Transverse colon (tissue), 4 donors: Measurements from ENCODE around the gene B3GALT5. TPM values are rescaled to one million over a fixed set of nuclear protein-coding genes. Genes with fewer than 3 reads are reported as not detected.
A peak's percentile ranks its signal among the peaks of the same experiment; 100 is the strongest.

ENCODE experiments used
- DNase-seq: peaks from one replicate; pipeline ENCODE4 v3.0.0-alpha.2; 2019
- H3K27ac ChIP-seq, 4 donors: fragments of 200-600 bp; sonication (generic); 2 replicates each; pipeline ENCODE4 v1.5.1; 2016 to 2018; ENCODE audit warnings: inconsistent platforms in 4 of 4
- H3K27me3 ChIP-seq: fragments of 200-600 bp; sonication (generic); 2 replicates; pipeline ENCODE4 v1.5.1; 2017; ENCODE audit warnings: inconsistent platforms
- H3K36me3 ChIP-seq, 4 donors: fragments of 200-600 bp; sonication (generic); 2 replicates each; pipeline ENCODE4 v1.5.1; 2017 to 2019; ENCODE audit warnings: inconsistent platforms in 4 of 4
- H3K4me1 ChIP-seq, 4 donors: fragments of 200-600 bp; sonication (generic); 2 replicates each; pipeline ENCODE4 v1.5.1; 2017 to 2020; ENCODE audit warnings: inconsistent platforms in 4 of 4
- H3K4me3 ChIP-seq, 4 donors: fragments of 200-600 bp; sonication (generic); 1 replicate in 1 of 4; 2 replicates in 3 of 4; pipeline versions ENCODE4 v1.5.1 to v1.6.1; 2017 to 2019; ENCODE audit warnings: inconsistent platforms in 4 of 4
- H3K9me3 ChIP-seq, 2 donors: fragments of 200-600 bp; sonication (generic); 2 replicates each; pipeline ENCODE4 v1.5.1; 2017 to 2019; ENCODE audit warnings: inconsistent platforms in 2 of 2
- EP300 ChIP-seq: sonication (generic); formaldehyde crosslinking; IDR thresholded peaks from one replicate; pipeline ENCODE4 v1.6.1; 2017; ENCODE audit warnings: antibody characterized with exemption, low read depth
- POLR2A ChIP-seq: fragments of 450-650 bp; IDR thresholded peaks from one replicate; pipeline ENCODE4 v1.6.1; 2016; ENCODE audit warnings: antibody characterized with exemption, mild to moderate bottlenecking, moderate library complexity
- POLR2AphosphoS5 ChIP-seq, 3 donors: sonication (generic); formaldehyde crosslinking; IDR thresholded peaks; one replicate each; pipeline ENCODE4 v1.6.1; 2016; ENCODE audit warnings: antibody characterized with exemption in 3 of 3
- WGBS, 2 donors: methylation state at CpG; one replicate each; pipeline ENCODE4 v1.1.5; 2018; ENCODE audit warnings: low coverage in 1 of 2; 5-methylcytosine and 5-hydroxymethylcytosine counted together
- in situ Hi-C, 4 donors: fragments of 200-750 bp; cut with MboI; loops; one replicate each; pipeline versions ENCODE4 v1.15.0 to v1.15.1; 2017; ENCODE audit warnings: low sequenced_read_pairs in 3 of 4, low pct_ligation_motif_present in 1 of 4, low pct_unique_long_range_greater_than_20kb in 1 of 4
- intact Hi-C: fragments of 100-400 bp; cut with DNase I; formaldehyde crosslinking; loops from one replicate; pipeline ENCODE4 v1.15.1; 2023; ENCODE audit warnings: low total_unique reads
- total RNA-seq, 4 donors: library from RNA; depleted of rRNA; stranded (reverse); fragments of >200 nt; gene quantifications; one replicate each; pipeline ENCODE4 v1.1.0, GENCODE V29; 2016
- TF ChIP-seq, protein P1 (sequence below), 5 experiments: fragments of 200-600 bp in 3 of 5; fragments of 450-650 bp in 2 of 5; sonication (generic) in 3 of 5; IDR thresholded peaks; 1 replicate in 2 of 5; 2 replicates in 3 of 5; pipeline ENCODE4 v1.5.1; 2016 to 2017; ENCODE audit warnings: antibody characterized with exemption in 5 of 5, inconsistent platforms in 3 of 5, mild to moderate bottlenecking in 2 of 5, moderate library complexity in 1 of 5

The B3GALT5 gene
- total RNA-seq, 4 donors from 2014 or later = 31.4 to 81.9 (median 44.0) TPM

- DNase-seq = no peak
- 91 to 93% methylated on average over 2 to 9 of the region's 9 CpGs for WGBS, 2 donors
- H3K27ac ChIP-seq = peak overlapping the region; percentile 9 to 60 (median 48)
Observed at GRCh38 chr21:39669485-39669884, 56.7 kb downstream of the B3GALT5 start.

GRCh38 chr21:39669976-39670661, 57.4 kb downstream of the B3GALT5 start:
- peak; percentile 72 for DNase-seq
- H3K4me3 ChIP-seq = no peak overlapping the region
- intact Hi-C loops (no loop called here), in situ Hi-C loops (no loop called here)
- no peaks in the 10 kb centered on the region for H3K9me3 ChIP-seq
- TF ChIP-seq, protein P1, sequence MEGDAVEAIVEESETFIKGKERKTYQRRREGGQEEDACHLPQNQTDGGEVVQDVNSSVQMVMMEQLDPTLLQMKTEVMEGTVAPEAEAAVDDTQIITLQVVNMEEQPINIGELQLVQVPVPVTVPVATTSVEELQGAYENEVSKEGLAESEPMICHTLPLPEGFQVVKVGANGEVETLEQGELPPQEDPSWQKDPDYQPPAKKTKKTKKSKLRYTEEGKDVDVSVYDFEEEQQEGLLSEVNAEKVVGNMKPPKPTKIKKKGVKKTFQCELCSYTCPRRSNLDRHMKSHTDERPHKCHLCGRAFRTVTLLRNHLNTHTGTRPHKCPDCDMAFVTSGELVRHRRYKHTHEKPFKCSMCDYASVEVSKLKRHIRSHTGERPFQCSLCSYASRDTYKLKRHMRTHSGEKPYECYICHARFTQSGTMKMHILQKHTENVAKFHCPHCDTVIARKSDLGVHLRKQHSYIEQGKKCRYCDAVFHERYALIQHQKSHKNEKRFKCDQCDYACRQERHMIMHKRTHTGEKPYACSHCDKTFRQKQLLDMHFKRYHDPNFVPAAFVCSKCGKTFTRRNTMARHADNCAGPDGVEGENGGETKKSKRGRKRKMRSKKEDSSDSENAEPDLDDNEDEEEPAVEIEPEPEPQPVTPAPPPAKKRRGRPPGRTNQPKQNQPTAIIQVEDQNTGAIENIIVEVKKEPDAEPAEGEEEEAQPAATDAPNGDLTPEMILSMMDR (IDR thresholded peaks at IDR 0.05) = no peak
- TF ChIP-seq POLR2AphosphoS5 (IDR thresholded peaks at IDR 0.05) = peak in 2 of 3 donors; percentile 28 to 67
- TF ChIP-seq POLR2A = peak; percentile 34
- TF ChIP-seq EP300 = no peak
- H3K27ac ChIP-seq = peak overlapping the region; percentile 30 to 60 (median 48)
- H3K4me1 ChIP-seq = peaks cover 0 to 24% (median 11%) of the 10 kb centered on the region in 4 donors
- no peaks in the 10 kb centered on the region for H3K27me3 ChIP-seq
- WGBS, 2 donors = 65 to 68% methylated on average over 5 to 8 of the region's 8 CpGs
- H3K36me3 ChIP-seq = no peaks in the 10 kb centered on the region

More at GRCh38 chr21:39669485-39669884, 56.7 kb downstream of the B3GALT5 start:
- intact Hi-C loops (no loop called here), in situ Hi-C loops (no loop called here)
- H3K36me3 ChIP-seq = no peaks in the 10 kb centered on the region
- H3K9me3 ChIP-seq = no peaks in the 10 kb centered on the region
- TF ChIP-seq POLR2AphosphoS5 (IDR thresholded peaks at IDR 0.05) (no peak), POLR2A (no peak)
- no peaks in the 10 kb centered on the region for H3K27me3 ChIP-seq
- peaks cover 0 to 18% (median 8%) of the 10 kb centered on the region in 4 donors for H3K4me1 ChIP-seq
- no peak overlapping the region for H3K4me3 ChIP-seq

DNA sequence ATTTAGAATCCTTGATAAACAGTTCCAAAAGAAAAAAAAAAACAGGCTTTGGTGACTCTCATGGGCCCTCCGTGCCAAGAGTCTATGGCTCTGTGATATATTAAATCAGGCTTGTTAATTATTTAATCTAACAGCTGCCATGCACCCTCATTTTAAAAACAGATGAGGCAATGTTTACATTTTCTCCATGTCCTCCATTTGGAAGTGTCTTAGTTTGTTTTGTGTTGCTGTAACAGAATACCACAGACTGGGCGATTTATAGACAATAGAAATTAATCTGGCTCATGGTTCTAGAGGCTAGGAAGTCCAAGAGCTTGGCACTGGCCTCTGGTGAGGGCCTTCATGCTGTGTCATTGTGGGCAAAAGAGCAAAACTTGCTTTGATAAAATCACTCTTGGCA, 58.0 kb downstream of the B3GALT5 start:
- H3K27me3 ChIP-seq = no peaks in the 10 kb centered on the region
- intact Hi-C loops (no loop called here), in situ Hi-C loops (no loop called here)
- H3K4me3 ChIP-seq = no peak overlapping the region
- no peaks in the 10 kb centered on the region for H3K36me3 ChIP-seq
- H3K9me3 ChIP-seq = no peaks in the 10 kb centered on the region
- no peak for DNase-seq
- peak overlapping the region; percentile 19 to 60 (median 40) for H3K27ac ChIP-seq
- 39 to 73% methylated on average over 2 of the region's 2 CpGs for WGBS, 2 donors
- TF ChIP-seq EP300 (no peak), POLR2AphosphoS5 (IDR thresholded peaks at IDR 0.05) (no peak), POLR2A (no peak)
- TF ChIP-seq, protein P1 (IDR thresholded peaks at IDR 0.05) = no peak
- H3K4me1 ChIP-seq = peaks cover 0 to 26% (median 13%) of the 10 kb centered on the region in 4 donors

DNA sequence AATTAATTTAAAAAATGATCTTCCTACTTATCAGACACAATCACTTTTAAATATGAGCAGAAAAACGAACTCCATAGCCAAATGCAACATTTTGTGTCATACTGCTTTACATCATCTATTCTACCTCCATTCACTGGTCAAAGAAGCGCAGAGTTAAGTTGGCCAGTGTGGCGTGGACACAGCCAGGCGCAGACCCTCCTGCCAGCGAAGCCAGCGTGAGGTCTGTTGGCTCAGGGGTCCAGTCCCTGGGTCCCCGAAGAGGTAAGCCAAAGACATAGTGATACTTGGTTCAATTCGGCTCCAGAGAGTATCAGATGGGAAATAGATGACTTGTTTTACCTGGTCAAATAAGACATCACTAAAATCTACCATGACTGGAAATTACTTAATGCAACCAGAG, 59.2 kb downstream of the B3GALT5 start:
- in situ Hi-C loops = no loop called here
- no peak for DNase-seq
- H3K27me3 ChIP-seq = no peaks in the 10 kb centered on the region
- no peak overlapping the region for H3K4me3 ChIP-seq
- H3K36me3 ChIP-seq = no peaks in the 10 kb centered on the region
- intact Hi-C loops = no loop called here
- no peak overlapping the region for H3K27ac ChIP-seq
- H3K9me3 ChIP-seq = no peaks in the 10 kb centered on the region
- TF ChIP-seq POLR2A (no peak), POLR2AphosphoS5 (IDR thresholded peaks at IDR 0.05) (no peak), EP300 (no peak)
- TF ChIP-seq, protein P1 (IDR thresholded peaks at IDR 0.05) = no peak
- WGBS, 2 donors = 88 to 95% methylated on average over 8 of the region's 8 CpGs
- peaks cover 0 to 32% (median 18%) of the 10 kb centered on the region in 4 donors for H3K4me1 ChIP-seq
